Measurements from ENCODE around the gene ADO. TPM values are rescaled to one million over a fixed set of nuclear protein-coding genes. Genes with fewer than 3 reads are reported as not detected.
A peak's percentile ranks its signal among the peaks of the same experiment; 100 is the strongest.

Gene ADO
- total and polyA plus RNA-seq, 10 of the 15 experiments (the other 5 are each of a cell fraction or from before 2014, with no cell fraction given) = 4.3 to 44.6 (median 18.7) TPM

GRCh38 chr10:62811159-62811875 lies 6.8 kb downstream of the ADO start (continued):
- no peak for TF ChIP-seq CEBPZ (IDR thresholded peaks at IDR 0.05; ENCODE audit: low read depth, low read length)
- no peak for TF ChIP-seq SIX5 (IDR thresholded peaks at IDR 0.05; ENCODE audit: low read depth, low read length, severe bottlenecking)
- TF ChIP-seq ASH2L (IDR thresholded peaks at IDR 0.05; ENCODE audit: borderline replicate concordance, low read depth) = no peak
- TF ChIP-seq ZNF592 (IDR thresholded peaks at IDR 0.05) = no peak
- peak; percentile 100 for TF ChIP-seq SKIL (IDR thresholded peaks at IDR 0.05; ENCODE audit: low read depth, poor library complexity, severe bottlenecking)
- peak; percentile 97 for TF ChIP-seq PAX5 (IDR thresholded peaks at IDR 0.05; ENCODE audit: borderline replicate concordance, low read depth, low read length)
- peak; percentile 95; the same call in 1 of the 2 replicates for TF ChIP-seq TBL1XR1 (IDR thresholded peaks at IDR 0.05; ENCODE audit: low read depth, low read length)
- 0 out of 2 replicates have a peak, but pooled peaks have one; percentile 16 for TF ChIP-seq YY1 (IDR thresholded peaks at IDR 0.05; ENCODE audit: low read depth, low read length)
- TF ChIP-seq SPI1 (IDR thresholded peaks at IDR 0.05; ENCODE audit: borderline replicate concordance, insufficient read depth, low read depth, low read length) = no peak; the same call in 1 of the 2 replicates
- no peak for TF ChIP-seq HDAC6 (IDR thresholded peaks at IDR 0.05; ENCODE audit: unreplicated experiment)
- peak; percentile 57; the same call in 1 of the 2 replicates for TF ChIP-seq MYB (IDR thresholded peaks at IDR 0.05; ENCODE audit: borderline replicate concordance, low read depth, low read length)
- TF ChIP-seq BACH1 (IDR thresholded peaks at IDR 0.05; ENCODE audit: borderline replicate concordance) = peak; percentile 86
- TF ChIP-seq EED (IDR thresholded peaks at IDR 0.05; ENCODE audit: low read depth) = peak; percentile 99
- peak; percentile 96 for TF ChIP-seq MTA2 (IDR thresholded peaks at IDR 0.05; ENCODE audit: low read depth)
- TF ChIP-seq BHLHE40 (IDR thresholded peaks at IDR 0.05; ENCODE audit: borderline replicate concordance in 1 of 2, low read depth in 2 of 2, low read length in 1 of 2) = peak; percentile 78 to 81
- TF ChIP-seq USF2 (IDR thresholded peaks at IDR 0.05; ENCODE audit: borderline replicate concordance, low read depth, low read length) = no peak
- no peak for TF ChIP-seq MAX (IDR thresholded peaks at IDR 0.05; ENCODE audit: low read depth, low read length)
- no peak for TF ChIP-seq SIN3A (IDR thresholded peaks at IDR 0.05; ENCODE audit: low read depth, low read length)
